H9 (cell line): ENCODE data around the gene ZNF335. TPM values are rescaled to one million over a fixed set of nuclear protein-coding genes. Genes with fewer than 3 reads are reported as not detected.

Experiments used
- DNase-seq: peaks from one replicate; pipeline ENCODE4 v3.0.0-alpha.2; 2017
- H2AFZ ChIP-seq: one replicate; pipeline ENCODE4 v1.6.1; 2013; ENCODE audit warnings: mild to moderate bottlenecking, low read length, control low read depth, moderate library complexity
- H2AK5ac ChIP-seq: 2 replicates; pipeline ENCODE4 v1.6.1; 2013; ENCODE audit warnings: low read length, control low read depth, mixed read lengths; ENCODE audit not compliant: insufficient read length
- H2BK120ac ChIP-seq: one replicate; pipeline ENCODE4 v1.6.1; 2013; ENCODE audit warnings: low read depth, mild to moderate bottlenecking, low read length, control low read depth, inconsistent platforms; ENCODE audit not compliant: poor library complexity, severe bottlenecking
- H2BK12ac ChIP-seq: 2 replicates; pipeline ENCODE4 v1.6.1; 2013; ENCODE audit warnings: low read length, control low read depth, mixed read lengths, low read depth; ENCODE audit not compliant: insufficient read length
- H2BK15ac ChIP-seq: 2 replicates; pipeline ENCODE4 v1.6.1; 2013; ENCODE audit warnings: low read depth, low read length, control low read depth
- H2BK20ac ChIP-seq: one replicate; pipeline ENCODE4 v1.6.1; 2013; ENCODE audit warnings: low read depth, mild to moderate bottlenecking, low read length, control low read depth, inconsistent platforms; ENCODE audit not compliant: poor library complexity, severe bottlenecking
- H2BK5ac ChIP-seq: 2 replicates; pipeline ENCODE4 v1.6.1; 2013; ENCODE audit warnings: low read length, control low read depth, mixed read lengths; ENCODE audit not compliant: insufficient read length
- H3K14ac ChIP-seq: 2 replicates; pipeline ENCODE4 v1.6.1; 2013; ENCODE audit warnings: low read length, control low read depth; ENCODE audit not compliant: insufficient read depth
- H3K18ac ChIP-seq: 2 replicates; pipeline ENCODE4 v1.6.1; 2013; ENCODE audit warnings: low read depth, mild to moderate bottlenecking, mixed read lengths, low read length, control low read depth; ENCODE audit not compliant: insufficient read length
- H3K23ac ChIP-seq: 2 replicates; pipeline ENCODE4 v1.6.1; 2013; ENCODE audit warnings: low read length, control low read depth, mixed read lengths, low read depth; ENCODE audit not compliant: insufficient read length
- H3K23me2 ChIP-seq: 2 replicates; pipeline ENCODE4 v1.6.1; 2013; ENCODE audit warnings: low read depth, mild to moderate bottlenecking, mixed read lengths, low read length, control low read depth; ENCODE audit not compliant: insufficient read length, poor library complexity, severe bottlenecking
- H3K27ac ChIP-seq: 2 replicates; pipeline ENCODE4 v1.5.1; 2013; ENCODE audit warnings: low read length, control low read depth, mixed read lengths, low read depth; ENCODE audit not compliant: insufficient read length
- H3K27me3 ChIP-seq: 2 replicates; pipeline ENCODE4 v1.6.1; 2013; ENCODE audit warnings: low read length, control low read depth, inconsistent platforms; ENCODE audit not compliant: insufficient read depth
- H3K4ac ChIP-seq: 2 replicates; pipeline ENCODE4 v1.6.1; 2013; ENCODE audit warnings: low read depth, mild to moderate bottlenecking, control low read depth, inconsistent platforms, low read length, moderate library complexity
- H3K4me1 ChIP-seq: 2 replicates; pipeline ENCODE4 v1.6.1; 2013; ENCODE audit warnings: low read length, control low read depth, inconsistent platforms; ENCODE audit not compliant: insufficient read depth
- H3K4me2 ChIP-seq: 2 replicates; pipeline ENCODE4 v1.6.1; 2013; ENCODE audit warnings: low read length, control low read depth, mixed read lengths; ENCODE audit not compliant: insufficient read length, insufficient read depth
- H3K56ac ChIP-seq: 2 replicates; pipeline ENCODE4 v1.6.1; 2013; ENCODE audit warnings: low read depth, mild to moderate bottlenecking, mixed read lengths, low read length, control low read depth; ENCODE audit not compliant: insufficient read length
- H3K79me1 ChIP-seq: 2 replicates; pipeline ENCODE4 v1.6.1; 2013; ENCODE audit warnings: low read depth, mild to moderate bottlenecking, moderate library complexity, low read length, control low read depth, inconsistent platforms; ENCODE audit not compliant: insufficient read depth, poor library complexity, severe bottlenecking
- H3K79me2 ChIP-seq: 2 replicates; pipeline ENCODE4 v1.6.1; 2013; ENCODE audit warnings: low read length, control low read depth, inconsistent platforms; ENCODE audit not compliant: insufficient read depth
- H3K9ac ChIP-seq: 2 replicates; pipeline ENCODE4 v1.6.1; 2013; ENCODE audit warnings: low read length, control low read depth, mixed read lengths; ENCODE audit not compliant: insufficient read length; ENCODE audit errors: extremely low read depth
- H3K9me3 ChIP-seq: one replicate; pipeline ENCODE4 v1.6.1; 2013; ENCODE audit warnings: low read depth, low read length, inconsistent platforms; ENCODE audit not compliant: control insufficient read depth
- H3T11ph ChIP-seq: one replicate; pipeline ENCODE4 v1.6.1; 2013; ENCODE audit warnings: mild to moderate bottlenecking, low read length, control low read depth, inconsistent platforms
- H4K20me1 ChIP-seq: one replicate; pipeline ENCODE4 v1.6.1; 2013; ENCODE audit not compliant: control insufficient read depth, insufficient read length, insufficient read depth
- H4K5ac ChIP-seq: 2 replicates; pipeline ENCODE4 v1.6.1; 2013; ENCODE audit warnings: low read depth, mild to moderate bottlenecking, mixed read lengths, low read length, control low read depth; ENCODE audit not compliant: insufficient read length
- H4K8ac ChIP-seq: replicated peaks from 2 replicates; pipeline ENCODE4 v1.6.1; 2013; ENCODE audit warnings: low read length, control low read depth, mixed read lengths, low read depth; ENCODE audit not compliant: insufficient read length
- H4K91ac ChIP-seq: 2 replicates; pipeline ENCODE4 v1.6.1; 2013; ENCODE audit warnings: low read depth, mild to moderate bottlenecking, moderate library complexity, mixed read lengths, low read length, control low read depth; ENCODE audit not compliant: insufficient read length
- H3K27ac Mint-ChIP-seq, 3 experiments: 2 replicates in 2 of 3; 3 replicates in 1 of 3; pipeline ENCODE4 v1.8.0; 2020 to 2021; ENCODE audit warnings: mixed read lengths in 3 of 3, mild to moderate bottlenecking in 1 of 3, moderate library complexity in 1 of 3
- H3K27me3 Mint-ChIP-seq: 2 replicates; pipeline ENCODE4 v1.8.0; 2021; ENCODE audit warnings: low read depth, mild to moderate bottlenecking, moderate library complexity, mixed read lengths
- H3K36me3 Mint-ChIP-seq, 3 experiments: 2 replicates in 2 of 3; 3 replicates in 1 of 3; pipeline ENCODE4 v1.8.0; 2020 to 2021; ENCODE audit warnings: low read depth in 3 of 3, mixed read lengths in 3 of 3; ENCODE audit not compliant: insufficient read depth in 1 of 3
- H3K4me1 Mint-ChIP-seq, 2 experiments: 2 replicates each; pipeline ENCODE4 v1.8.0; 2020; ENCODE audit warnings: mixed read lengths in 2 of 2
- H3K4me3 Mint-ChIP-seq, 2 experiments: 2 replicates in 1 of 2; 3 replicates in 1 of 2; pipeline ENCODE4 v1.8.0; 2020 to 2021; ENCODE audit warnings: mild to moderate bottlenecking in 2 of 2, mixed read lengths in 2 of 2, moderate library complexity in 1 of 2
- H3K9me3 Mint-ChIP-seq, 2 experiments: 2 replicates in 1 of 2; 3 replicates in 1 of 2; pipeline ENCODE4 v1.8.0; 2020; ENCODE audit warnings: mild to moderate bottlenecking in 2 of 2, mixed read lengths in 2 of 2, moderate library complexity in 1 of 2
- CTCF ChIP-seq: fragments of 200-600 bp; sonication (generic); conservative IDR thresholded peaks from 3 replicates; pipeline ENCODE4 v1.8.0; 2021; ENCODE audit warnings: antibody characterized with exemption, mild to moderate bottlenecking
- WGBS: extraction: QIAGEN DNeasy Blood & Tissue Kit; methylation state at CpG from one replicate; pipeline ENCODE4 v1.1.7; 2013; ENCODE audit warnings: missing lambda C conversion rate, low lambda C conversion rate, mixed read lengths; ENCODE audit not compliant: insufficient read length; ENCODE audit errors: extremely low coverage; 5-methylcytosine and 5-hydroxymethylcytosine counted together
- total RNA-seq: library from RNA; stranded (reverse); gene quantifications from 2 replicates; pipeline ENCODE4 v1.2.1, GENCODE V29; 2021

The ZNF335 gene
- total RNA-seq, 1 experiment from 2014 or later, result 21.1 TPM

GRCh38 chr20:45909336-45909808 is 62.6 kb downstream of the ZNF335 start:
- Histone ChIP-seq H3K9me3 (no peaks in the 10 kb centered on the region), H2AK5ac (no peak overlapping the region), H3K14ac (no peak overlapping the region), H3K9ac (no peak overlapping the region), H2BK15ac (no peak overlapping the region), H3K23ac (no peak overlapping the region), H3K27ac (no peak overlapping the region), H3K23me2 (peaks cover 16% of the 10 kb centered on the region), H3K56ac (no peak overlapping the region), H2AFZ (no peak overlapping the region), H2BK5ac (no peak overlapping the region), H2BK12ac (no peak overlapping the region), H3K4ac (no peak overlapping the region), H4K5ac (no peak overlapping the region), H4K8ac (no peak overlapping the region), H2BK120ac (no peak overlapping the region), H3T11ph (no peak overlapping the region), H3K4me1 (no peaks in the 10 kb centered on the region), H3K4me2 (no peak overlapping the region), H3K27me3 (no peaks in the 10 kb centered on the region), H4K91ac (no peak overlapping the region), H3K18ac (no peak overlapping the region), H4K20me1 (no peaks in the 10 kb centered on the region), H3K79me1 (no peaks in the 10 kb centered on the region), H2BK20ac (no peak overlapping the region), H3K79me2 (no peaks in the 10 kb centered on the region)
- no peaks in the 10 kb centered on the region for H3K9me3 Mint-ChIP-seq
- no peak for TF ChIP-seq CTCF
- no CpG with 5 or more reads among the region's 12 CpGs for WGBS
- DNase-seq, result no peak
- peaks cover 40 to 44% (median 42%) of the 10 kb centered on the region in 3 experiments; a peak in 6 of 7 replicates for H3K36me3 Mint-ChIP-seq
- H3K4me1 Mint-ChIP-seq, result peaks cover 13 to 22% of the 10 kb centered on the region in 2 experiments
- peak overlapping the region in 1 of 2 experiments; percentile 92; a peak in 1 of 5 replicates for H3K4me3 Mint-ChIP-seq
- H3K27me3 Mint-ChIP-seq, result no peaks in the 10 kb centered on the region
- H3K27ac Mint-ChIP-seq, result no peak overlapping the region
